ENCODE measurements around the gene LDB3. TPM values are rescaled to one million over a fixed set of nuclear protein-coding genes. Genes with fewer than 3 reads are reported as not detected.

Gene LDB3
- total and polyA plus RNA-seq, 2 of the 8 experiments (the other 6 are each of a cell fraction or from before 2014, with no cell fraction given) = 0.20 to 0.43 TPM

GRCh38 chr10:86732771-86733170 lies 64.5 kb downstream of the LDB3 start:
- Histone ChIP-seq H3K4me3 (ENCODE audit: extremely low read depth in 1 of 4, insufficient read depth in 2 of 4, low read depth in 3 of 4, low read length in 4 of 4) (no peak overlapping the region), H2BK20ac (ENCODE audit: low read length) (no peak overlapping the region), H3K27me3 (replicated peaks in 1 of 4; ENCODE audit: control insufficient read depth in 3 of 4, extremely low read depth in 1 of 4, insufficient read depth in 3 of 4, low read length in 3 of 4) (no peaks in the 10 kb centered on the region), H2AFZ (ENCODE audit: low read length) (peak overlapping the region; percentile 79), H3K9ac (replicated peaks in 1 of 4; ENCODE audit: extremely low read depth in 1 of 4, low read depth in 3 of 4, low read length in 3 of 4) (no peak overlapping the region), H2BK5ac (ENCODE audit: low read depth, low read length) (no peak overlapping the region), H3K9me3 (ENCODE audit: insufficient read depth in 2 of 2, low read depth in 1 of 2, low read length in 1 of 2) (no peaks in the 10 kb centered on the region), H3K4me2 (ENCODE audit: insufficient read depth in 1 of 2, low read depth in 2 of 2, low read length in 2 of 2) (no peak overlapping the region), H3K27ac (ENCODE audit: low read depth, low read length) (no peak overlapping the region), H3K14ac (ENCODE audit: insufficient read length) (no peak overlapping the region), H4K91ac (replicated peaks; ENCODE audit: insufficient read length, low read length) (no peak overlapping the region), H2BK120ac (replicated peaks; ENCODE audit: low read depth, low read length) (no peak overlapping the region), H3K23me2 (ENCODE audit: low read depth, low read length) (no peaks in the 10 kb centered on the region), H3K36me3 (ENCODE audit: control insufficient read depth in 2 of 4, insufficient read depth in 4 of 4, low read length in 3 of 4) (no peaks in the 10 kb centered on the region), H4K8ac (ENCODE audit: extremely low read depth, insufficient read depth, low read length) (no peak overlapping the region), H2BK15ac (ENCODE audit: low read length) (no peak overlapping the region), H3K4me1 (replicated peaks in 1 of 4; ENCODE audit: control insufficient read depth in 3 of 4, insufficient read depth in 4 of 4, low read length in 3 of 4) (peaks cover 0 to 4% (median 0%) of the 10 kb centered on the region in 4 experiments; a peak in 2 of 7 replicates), H4K20me1 (replicated peaks in 1 of 2; ENCODE audit: control insufficient read depth in 1 of 2, insufficient read depth in 2 of 2, low read length in 2 of 2) (no peaks in the 10 kb centered on the region), H3K56ac (replicated peaks; ENCODE audit: insufficient read length, low read depth, low read length) (no peak overlapping the region), H3K4ac (replicated peaks; ENCODE audit: insufficient read length, low read depth, low read length) (no peak overlapping the region), H2BK12ac (ENCODE audit: low read depth, low read length) (no peak overlapping the region), H3K18ac (ENCODE audit: extremely low read depth, low read length) (no peak overlapping the region), H2AK5ac (ENCODE audit: low read depth, low read length) (no peak overlapping the region), H3K79me1 (ENCODE audit: low read depth, low read length) (no peaks in the 10 kb centered on the region), H4K5ac (ENCODE audit: insufficient read length, low read depth, low read length) (no peak overlapping the region), H3K23ac (ENCODE audit: insufficient read length) (no peak overlapping the region), H3K79me2 (ENCODE audit: control insufficient read depth in 1 of 2, insufficient read depth in 2 of 2, low read length in 2 of 2) (no peaks in the 10 kb centered on the region)
- ChIA-PET CTCF (ENCODE audit: partially characterized antibody) (interaction anchor here (0.9 to 3.1 kb wide), 10 partner anchors 10 to 168 kb away, joined by 3 to 17 read pairs (median 4); no protein-coding TSS in a partner anchor), POLR2A (ENCODE audit: partially characterized antibody) (interaction anchor here (1.0 to 3.1 kb wide), 5 partner anchors 17 to 37 kb away, joined by 3 to 12 read pairs (median 3); partner anchors contain the start of gene BMPR1A)
- DNase-seq (ENCODE audit: low read depth in 1 of 2, low spot score in 2 of 2) (no peak), FAIRE-seq (no peak)
- 77% methylated on average over 13 of the region's 13 CpGs; no CpG with 5 or more reads in 1 of the 2 experiments for WGBS, 2 experiments (ENCODE audit: extremely low coverage in 1 of 2, insufficient coverage in 1 of 2, insufficient read length in 1 of 2, insufficient replicate concordance in 2 of 2, low coverage in 1 of 2, low lambda C conversion rate in 2 of 2, missing lambda C conversion rate in 1 of 2)
- TF ChIP-seq HDAC6 (IDR thresholded peaks at IDR 0.05; ENCODE audit: low read depth, low read length) = no peak

Data from H1 (cell line).